ENCODE data around the gene CAMTA1.

The CAMTA1 gene

DNA sequence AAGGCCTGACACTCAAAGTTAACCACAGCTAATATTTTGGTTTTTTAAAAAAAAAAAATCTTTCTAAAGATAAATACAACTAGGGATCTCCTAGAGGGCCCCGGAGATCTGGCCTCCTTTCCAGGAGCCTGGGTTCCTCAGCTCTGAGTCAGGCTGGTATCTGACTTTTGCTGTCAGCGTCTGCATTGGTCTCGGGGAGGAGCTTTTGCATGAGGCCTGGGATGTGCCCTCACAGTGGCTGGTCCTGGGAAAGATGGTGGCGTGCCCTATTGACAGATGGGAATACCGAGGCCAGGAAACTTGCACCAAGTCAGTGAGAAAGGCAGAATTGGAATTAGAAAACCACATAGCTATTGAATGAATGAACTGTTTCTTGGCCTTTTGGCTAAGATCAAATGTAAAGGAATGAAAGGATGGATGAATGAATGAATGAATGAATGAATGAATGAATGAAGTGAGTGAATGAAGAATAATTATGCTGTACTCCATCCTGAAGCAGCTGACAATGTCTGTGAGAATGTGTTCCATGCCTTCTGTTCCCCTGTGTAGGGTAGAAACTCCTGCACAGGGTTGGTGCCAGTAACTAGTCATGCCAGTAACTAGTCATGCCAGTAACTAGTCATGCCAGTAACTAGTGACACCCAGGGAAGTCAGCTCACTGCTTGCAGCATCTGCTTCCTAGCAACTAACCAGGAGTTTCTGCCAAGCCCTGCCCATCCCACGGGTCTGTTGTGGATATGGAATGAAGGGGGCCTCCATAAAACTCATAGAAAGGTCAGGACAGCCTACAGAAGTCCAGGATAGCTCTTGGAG, 743.3 kb downstream of the CAMTA1 start:
- DNase-seq: no peak

DNA sequence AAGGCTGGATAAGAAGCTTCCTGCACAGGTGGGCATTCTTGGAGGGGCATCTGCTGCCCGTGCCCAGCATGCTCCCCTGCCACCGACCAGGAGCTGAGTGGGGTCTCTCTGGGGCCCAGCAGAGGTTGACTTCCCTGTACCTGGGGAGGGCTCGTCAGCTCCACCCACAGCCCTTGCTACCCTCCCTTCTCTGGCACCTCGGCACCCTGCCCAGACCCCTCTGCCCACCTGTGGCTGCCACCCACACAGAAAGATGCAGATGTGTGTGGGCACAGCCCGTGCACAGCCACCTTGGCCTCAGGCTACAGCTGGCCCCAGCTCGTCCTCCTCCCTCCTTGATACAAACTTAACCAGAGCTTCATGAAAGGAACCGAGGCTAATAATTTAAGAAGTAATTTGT, 744.7 kb downstream of the CAMTA1 start:
- DNase-seq: no peak

DNA sequence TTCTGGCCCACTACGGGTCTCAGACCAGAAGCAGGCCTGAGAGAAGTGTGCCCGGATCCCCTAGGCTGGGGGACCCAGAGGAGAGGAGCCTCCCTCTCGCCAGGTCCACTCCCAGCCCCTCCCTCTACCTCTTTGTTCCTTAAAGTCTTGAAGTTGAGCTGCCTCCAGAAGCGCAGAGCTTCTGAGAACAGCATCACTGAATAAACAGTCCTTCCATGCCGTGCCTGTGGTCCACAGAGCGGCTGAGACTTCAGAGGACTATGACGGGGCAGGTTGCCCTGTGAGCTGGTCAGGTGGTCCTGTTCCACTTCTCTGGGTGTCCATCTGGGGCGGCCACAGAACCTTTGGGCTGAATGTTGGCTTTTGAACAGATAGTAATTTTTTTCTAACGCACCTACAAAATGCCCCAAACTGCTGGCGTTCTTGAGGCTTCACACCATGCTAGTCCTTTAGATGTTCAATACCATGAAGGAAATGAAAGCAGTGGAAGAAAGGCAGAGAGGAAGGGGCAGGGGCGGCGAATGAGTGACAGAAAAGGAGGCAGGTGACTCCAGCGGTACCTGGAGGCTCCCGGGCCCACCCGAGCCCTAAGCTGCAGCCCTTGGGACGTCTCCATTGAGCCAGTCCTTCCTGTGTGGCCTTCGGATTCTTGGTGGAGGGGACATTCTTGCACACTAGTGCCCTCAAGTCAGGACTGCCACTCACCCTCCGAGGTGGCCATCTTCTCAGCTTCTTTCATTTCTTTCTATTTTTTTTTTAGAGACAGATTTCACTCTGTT, 746.5 kb downstream of the CAMTA1 start:
- DNase-seq: no peak

DNA sequence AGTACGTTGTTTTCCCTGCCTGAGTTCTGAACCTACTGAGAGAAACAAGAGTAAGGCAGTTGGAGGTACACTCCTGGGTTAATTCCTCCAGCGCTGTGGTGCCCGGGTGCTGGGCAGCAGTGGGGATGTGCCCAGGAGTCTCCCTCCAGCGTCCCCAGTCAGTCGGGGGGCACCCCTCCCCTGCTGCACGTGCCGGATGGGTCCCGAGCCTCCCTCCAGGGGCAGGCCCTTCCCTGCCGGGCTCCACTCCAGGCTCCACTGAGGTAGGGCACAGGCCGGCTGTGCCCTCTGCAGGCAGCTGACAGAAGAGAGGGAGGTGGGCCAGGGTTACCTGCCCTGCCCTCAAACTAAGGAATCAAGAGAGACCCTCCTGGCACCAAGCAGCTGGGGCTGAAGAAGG, 747.8 kb downstream of the CAMTA1 start:
- no peak for DNase-seq

DNA sequence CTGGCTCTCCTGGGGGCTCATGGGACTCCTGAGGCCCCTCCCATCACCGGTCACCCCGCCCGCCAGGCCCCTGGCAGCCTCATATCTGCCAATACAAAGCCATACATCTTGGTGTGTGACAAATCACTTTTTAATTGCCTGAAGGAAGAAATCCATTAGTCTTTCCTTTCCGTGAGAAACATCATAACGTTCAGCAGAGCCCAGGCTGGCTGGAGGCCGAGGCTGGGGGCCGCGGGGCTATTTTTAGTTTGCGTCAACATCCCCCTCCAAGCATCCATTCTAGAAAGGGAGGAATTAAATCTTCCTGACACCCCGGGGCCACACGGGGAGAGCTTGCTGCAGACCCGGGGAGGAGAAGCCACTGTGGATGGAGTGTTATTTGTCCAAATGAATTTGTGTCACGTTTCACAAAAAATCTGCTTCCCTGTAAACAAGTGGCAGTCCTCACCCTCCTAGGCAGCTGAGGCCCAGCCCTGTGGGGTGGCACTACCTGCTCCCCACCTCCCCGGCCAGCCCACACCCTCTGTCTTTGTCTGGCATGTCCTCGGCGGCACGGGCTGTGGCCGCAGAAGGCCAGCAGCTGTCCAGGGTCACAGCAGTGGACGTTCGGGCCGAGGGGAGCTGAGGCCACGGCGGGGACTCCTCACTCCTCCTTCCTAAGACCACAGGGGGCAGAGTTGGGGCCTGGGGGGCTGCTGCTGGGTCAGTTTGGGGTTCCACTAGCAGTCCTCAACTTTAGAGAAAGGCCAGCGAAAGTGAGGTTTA, 749.0 kb downstream of the CAMTA1 start:
- DNase-seq: no peak

DNA sequence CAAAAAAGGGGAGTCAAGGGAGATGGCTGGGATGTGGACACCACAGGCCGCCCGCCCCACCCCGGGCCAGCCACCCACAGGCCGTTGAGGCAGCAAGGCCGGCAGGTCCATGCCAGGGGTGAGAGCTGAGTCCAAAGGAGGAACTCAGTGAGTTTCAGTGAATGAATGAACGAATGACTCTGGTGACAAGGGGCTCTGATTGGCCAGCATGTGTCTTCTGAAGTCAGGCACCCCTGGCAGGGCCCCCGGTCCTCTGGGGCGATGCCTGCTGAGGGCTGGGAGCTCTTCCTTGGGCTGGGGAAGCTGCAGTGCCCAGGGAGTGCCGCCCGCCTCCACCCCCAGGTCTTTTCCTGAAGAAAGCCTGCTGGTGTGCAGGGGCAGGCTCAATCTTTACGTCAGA, 749.8 kb downstream of the CAMTA1 start:
- no peak for DNase-seq

DNA sequence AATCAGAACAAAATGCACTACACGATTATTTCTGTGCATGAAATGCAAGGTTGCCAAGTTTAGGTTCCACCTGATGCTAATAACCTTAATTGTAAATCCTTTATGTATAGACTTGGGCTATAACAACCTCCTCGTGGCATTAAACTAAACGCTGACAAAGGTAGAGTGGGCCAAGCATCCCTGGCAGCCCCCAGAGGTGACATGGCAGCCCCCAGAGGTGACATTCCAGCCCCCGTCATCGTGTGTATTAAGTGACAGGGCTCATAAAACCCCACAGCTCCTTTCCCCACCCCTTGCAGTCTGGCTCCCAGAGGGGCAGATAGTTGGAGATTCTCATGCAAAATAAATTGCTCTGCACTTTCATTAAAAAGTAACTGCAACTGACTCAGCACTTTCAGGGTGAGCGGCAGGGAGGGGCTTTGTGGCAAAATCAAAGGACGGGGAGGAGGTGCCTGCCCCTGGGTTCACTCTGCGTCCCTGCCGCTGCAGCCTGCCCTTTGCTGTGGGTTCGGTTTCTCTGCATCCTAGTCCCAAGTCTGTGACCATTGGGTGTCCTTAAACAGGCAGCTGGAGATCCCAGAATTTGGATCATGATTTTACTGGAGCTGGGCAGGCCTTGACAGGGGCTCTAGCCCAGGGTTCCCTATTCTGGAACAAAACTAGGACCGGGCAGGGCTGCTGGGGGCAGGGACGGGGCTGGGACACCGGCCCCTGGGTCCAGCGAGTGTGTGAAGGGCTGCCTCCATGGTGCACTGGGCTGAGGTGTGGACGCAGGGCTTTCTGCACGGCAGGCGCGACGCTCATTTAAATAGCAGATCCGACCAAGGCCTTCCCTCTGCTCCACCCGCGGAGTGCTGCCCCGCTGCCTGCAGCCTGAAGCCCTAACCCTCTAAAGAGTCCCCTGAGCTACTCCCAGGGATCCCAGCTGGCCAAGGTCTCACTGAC, 751.0 kb downstream of the CAMTA1 start:
- DNase-seq: no peak

DNA sequence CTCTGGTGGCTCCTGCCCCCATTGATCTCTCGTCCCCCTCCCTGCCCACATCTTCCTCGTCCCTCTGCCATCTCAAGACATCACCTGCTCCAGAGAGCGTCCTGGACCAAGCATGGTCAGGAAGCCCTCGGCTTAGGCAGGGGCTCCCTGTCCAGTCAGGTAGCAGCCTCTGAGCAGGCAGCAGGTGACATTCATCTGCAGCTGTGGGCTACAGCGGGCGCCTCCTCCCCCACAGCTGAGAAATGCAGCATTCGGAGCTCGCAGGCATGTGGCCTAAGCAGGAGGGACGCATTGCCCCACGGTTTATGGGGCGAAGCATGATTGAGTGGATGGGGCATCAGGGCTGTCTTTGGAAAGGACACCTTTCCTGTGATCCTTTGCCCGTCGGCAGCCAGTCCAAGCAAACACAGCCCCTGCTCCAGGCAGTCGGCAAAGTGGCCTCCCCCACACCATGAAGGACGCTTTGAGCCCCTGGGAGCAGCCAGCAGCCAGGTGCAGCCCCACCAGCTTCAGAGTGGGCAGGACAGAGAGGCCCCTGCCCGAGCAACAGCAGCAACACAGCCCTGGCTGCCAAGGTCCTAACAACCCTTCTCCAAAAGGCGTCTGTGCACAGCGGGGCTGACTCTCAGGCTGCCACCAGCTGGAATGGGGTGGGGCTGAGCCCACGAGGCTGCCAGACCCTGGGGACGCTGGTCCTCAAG, 751.8 kb downstream of the CAMTA1 start:
- DNase-seq: no peak

DNA sequence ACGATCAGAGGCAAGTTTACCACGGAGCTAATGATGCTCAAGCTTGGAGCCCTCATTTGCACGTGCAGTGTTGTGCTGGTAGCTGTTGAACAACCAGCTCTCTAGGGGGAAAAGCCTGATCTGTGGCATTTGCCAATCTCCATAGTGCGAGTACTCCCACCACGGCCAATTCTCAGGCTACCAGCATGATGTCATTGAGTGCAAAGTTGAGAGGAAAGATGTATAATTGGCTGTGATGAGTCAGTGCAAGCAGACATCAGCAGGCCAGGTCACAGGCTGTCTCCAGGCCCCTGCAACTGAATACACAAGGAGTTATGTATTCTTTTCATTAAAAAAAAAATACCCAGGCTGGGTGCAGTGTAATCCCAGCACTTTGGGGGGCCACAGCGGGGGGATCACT, 752.8 kb downstream of the CAMTA1 start:
- peak; percentile 33 to 74 (median 42) for DNase-seq

DNA sequence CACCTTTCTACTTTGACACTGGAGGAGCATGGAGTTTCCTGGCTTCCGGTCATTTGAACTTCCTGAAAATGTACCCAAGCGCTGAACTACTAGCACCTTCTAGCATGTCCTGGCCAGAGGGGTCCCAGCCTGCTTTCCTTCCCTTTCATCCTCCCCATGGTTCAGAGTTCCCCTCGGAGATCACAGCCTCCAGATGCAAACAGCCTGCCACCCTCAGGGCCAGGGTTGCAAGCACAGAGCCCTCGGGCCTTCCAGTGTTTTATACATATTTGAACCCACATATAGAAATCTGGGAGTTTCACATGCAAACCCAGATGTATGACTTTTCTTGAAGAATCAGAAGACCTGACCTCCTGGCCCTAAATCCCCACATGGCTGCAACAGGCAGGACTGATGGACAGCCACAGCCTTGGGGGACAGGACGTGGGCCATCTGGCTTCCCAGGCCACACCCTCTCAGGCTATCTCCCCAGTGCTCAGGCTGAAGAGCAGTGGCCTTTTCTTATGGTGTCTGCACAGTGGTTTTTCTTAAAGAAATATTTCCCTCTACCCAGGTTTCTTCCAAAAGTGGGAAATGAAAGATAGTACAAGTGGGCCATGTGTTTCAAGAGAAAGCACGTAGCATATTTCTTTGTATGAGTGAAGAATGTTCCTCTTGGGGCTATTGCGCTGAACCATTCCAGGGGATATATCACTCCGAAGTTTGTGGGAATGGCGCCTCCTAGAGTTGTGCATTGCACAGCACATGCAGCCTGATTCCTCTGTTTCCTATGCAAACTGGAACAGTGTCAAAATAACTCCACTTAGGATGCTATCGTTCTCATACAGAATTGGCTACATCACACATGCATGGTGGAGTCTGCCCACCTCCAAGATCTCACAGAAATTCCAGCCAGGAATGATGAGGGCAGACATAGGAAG, 753.9 kb downstream of the CAMTA1 start:
- DNase-seq: peak; percentile 14 to 35 (median 22)

DNA sequence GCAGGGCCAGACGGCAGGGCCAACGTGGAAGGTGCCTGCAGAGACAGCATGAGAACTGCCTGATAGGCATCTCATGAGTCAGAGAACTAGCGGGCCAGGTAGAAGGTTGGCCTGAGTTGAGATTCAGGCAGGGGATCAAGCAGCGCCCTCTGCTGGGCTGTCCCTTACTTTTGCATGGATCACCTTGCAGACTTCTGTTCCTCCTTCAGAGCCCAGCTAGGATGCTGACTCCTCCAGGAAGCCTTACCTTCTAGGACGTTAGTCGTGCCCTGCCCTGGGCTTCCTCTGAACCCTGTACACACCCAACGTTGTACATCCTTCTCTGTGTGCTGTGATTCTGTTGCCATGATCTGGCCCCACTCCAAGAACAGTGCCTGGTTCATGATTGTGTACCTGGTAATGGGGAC, 754.5 kb downstream of the CAMTA1 start:
- peak; percentile 23 to 59 (median 31) for DNase-seq

DNA sequence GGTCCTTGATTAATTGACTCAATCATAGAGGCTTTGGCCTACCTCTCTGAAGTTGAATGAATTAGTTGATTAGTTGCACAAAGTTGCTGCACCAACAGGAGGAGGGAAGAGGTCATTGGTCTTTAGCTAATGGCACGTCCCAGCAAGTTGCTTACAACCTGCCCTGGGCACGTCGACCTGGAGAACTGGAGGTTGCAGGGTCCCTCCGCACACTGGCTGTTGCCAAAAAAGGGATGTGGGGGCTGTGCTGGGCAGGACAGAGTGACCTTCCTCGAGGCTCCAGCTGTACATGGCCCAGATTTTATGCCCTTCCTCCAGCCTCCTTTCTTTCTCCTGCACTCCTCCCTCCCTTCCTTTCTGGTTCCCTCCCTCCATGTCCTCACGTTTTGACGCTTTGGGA, 755.6 kb downstream of the CAMTA1 start:
- DNase-seq: no peak

DNA sequence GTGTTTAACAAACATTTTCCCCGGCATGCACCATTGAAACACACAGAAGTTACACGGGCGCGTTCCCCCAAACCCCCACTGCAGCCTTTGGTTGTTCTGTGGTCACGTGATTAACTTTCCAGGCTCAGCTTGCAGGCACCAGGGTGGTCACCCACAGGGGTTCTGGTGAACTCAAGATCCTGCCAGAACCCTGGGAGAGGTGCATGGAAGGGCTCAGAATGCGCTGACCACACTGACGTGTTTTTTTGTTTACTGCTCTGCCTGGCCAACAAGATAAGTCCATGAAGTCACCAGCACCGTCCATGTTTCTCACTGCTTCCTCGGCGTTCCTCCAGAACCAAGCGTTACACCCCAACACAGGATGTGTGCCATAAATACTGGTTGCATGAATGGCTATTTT, 756.4 kb downstream of the CAMTA1 start:
- no peak for DNase-seq

DNA sequence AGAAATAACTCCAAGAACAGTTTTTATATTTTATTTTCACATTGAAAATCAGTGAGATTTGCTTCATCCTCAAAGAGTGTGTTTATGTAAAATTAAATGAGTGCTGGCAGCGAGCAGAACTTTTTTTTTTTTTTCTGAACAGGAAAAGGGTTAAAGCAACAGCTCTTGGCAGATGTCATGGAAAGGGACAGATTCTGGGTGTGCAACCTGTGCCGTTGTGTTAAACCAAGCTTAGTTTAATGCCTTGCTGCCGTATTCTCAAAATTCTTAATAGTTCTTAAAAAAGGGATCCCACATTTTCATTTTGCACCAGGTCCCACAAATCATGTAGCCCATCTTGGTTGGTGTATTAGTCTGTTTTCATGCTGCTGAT, 758.5 kb downstream of the CAMTA1 start:
- no peak for DNase-seq

DNA sequence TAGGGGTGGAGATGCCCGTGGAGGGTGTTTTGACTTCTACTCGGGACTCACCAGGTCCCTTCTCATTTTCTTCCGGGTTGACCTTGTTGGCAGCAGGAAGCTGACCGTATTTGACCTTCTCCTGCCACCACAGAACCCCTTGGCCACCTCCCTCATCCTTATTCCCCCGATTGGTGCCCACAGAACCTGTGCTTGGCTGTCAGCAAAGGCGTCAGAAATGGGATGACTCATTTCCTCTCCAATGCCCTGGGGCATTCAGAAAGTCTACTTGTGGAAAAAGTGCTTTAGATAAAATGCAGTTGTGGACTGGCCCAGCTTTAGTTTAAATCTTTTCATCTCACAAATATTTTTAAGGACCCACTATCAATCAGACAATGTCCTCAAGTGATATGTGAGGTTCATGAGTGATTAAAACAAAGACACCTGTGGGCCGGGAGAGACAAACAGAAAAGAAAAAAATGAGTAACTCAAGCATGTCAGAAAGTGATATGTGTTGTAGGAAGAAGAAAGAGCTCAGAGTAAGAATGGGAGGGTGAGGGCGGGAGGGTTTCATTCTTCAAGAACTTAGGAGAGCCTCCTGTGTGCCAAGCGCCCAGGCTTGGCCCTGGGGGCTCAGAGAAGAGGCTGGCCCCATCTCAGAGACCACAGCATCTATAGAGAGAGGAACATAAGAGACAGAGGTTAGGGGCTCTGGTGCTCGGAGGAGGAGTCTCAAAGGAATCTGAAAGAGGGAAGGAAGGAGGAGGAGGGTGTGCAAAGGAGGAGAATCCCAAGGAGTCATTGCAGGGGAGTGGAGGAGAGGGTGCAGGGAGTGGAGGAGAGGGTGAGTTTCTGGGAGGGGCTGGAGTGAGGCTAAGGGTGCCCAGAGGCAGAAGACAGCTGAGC, 764.3 kb downstream of the CAMTA1 start:
- peak; percentile 78 to 91 (median 82) for DNase-seq

DNA sequence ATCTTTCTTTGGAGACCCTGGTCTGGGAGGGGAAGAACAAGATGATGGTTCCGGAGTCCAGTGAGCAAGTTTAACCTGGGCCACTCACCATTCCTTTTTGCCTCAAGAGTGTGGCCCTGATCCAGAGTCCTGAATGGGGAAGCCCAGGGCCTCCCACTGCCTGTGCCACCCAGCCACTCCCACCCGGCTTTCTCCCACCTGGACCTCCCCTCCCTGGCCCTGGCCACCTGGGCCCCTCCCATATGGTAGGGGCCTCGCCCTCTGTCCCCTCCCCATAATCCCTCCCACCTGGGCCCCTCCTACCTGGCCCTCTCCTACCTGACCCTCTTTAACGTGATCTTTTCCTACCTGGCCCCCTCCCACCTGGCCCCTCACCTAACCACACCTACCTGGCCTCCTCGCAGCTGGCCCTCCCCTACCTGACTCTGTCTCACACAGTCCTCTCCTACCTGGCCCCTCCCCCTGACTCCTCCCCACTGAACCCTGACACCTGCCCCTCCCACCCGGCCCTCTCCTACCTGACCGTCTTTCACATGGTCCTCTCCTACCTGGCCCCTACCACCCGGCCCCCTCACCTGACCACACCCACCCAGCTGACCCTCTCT, 765.1 kb downstream of the CAMTA1 start:
- peak in 1 of 4 experiments; percentile 8 for DNase-seq

DNA sequence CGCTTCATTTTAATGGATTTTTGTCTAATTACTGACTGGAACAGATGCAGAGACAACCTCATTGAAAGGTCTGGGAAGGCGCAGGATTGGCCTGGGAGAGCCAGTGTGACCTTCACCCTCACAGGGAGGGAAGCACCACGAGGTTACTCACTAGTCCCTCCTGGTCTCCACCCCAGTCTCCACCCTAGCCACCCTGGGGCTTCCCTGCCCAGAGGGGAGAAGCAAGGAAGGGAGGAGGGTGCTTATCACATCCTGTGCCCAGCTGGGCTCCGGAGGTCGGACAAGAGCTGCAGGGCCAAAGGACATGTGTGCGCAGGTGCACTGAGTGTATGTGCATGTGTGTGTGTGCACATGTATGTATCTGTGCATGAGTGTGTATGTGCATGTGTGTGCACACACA, 765.7 kb downstream of the CAMTA1 start:
- DNase-seq: no peak

DNA sequence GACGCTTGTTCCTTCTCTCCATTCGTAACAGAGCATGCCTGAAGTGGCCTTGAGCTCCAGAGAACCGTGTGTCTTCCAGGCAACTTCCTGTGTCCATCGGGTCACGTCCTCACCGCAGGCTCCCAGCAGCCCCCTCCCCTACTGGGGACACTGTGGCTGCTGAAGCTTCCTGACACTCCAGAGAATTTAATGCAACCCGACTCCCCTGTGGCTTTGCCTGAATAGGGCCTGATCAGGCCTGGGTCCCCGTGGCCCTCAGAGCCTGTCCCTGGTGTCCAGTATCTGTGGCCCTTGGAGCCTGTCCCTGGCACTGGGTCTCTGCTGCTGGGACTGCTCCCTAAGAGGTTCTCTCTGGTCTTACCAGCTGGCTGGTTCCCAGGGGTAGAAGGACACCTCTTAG, 766.2 kb downstream of the CAMTA1 start:
- DNase-seq: no peak

DNA sequence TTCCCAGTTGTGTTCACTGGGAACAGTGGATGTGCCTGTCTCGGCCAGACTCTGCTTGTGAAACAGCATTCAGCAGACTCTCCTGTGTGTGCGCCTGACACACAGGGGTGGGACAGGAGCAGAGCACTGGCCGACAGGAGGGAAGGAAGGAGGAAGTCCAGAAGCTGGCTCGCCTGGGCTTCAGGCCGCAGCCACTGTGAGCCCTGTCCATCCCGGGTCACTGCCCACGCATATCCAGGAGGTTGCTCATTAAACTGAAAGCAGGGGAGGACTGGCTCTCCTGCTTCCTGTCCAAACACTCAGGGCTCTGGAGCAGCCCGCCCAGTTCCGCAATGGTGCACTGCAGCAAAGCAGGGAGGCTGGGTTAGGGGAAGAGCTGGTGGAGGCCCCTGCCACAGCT, 767.1 kb downstream of the CAMTA1 start:
- DNase-seq: no peak

All from suppressor macrophage (primary cell).